Stimulated activated CD4-positive, alpha-beta T cell treated with anti-CD3 and anti-CD28 coated beads, Interleukin-1b, Interleukin-23, amount 100 ng/mL, for 24 hours (primary cell): ENCODE data around the gene TNRC6A.
"Not testable (repeated sequence)": the region's sequence is repeated elsewhere in the genome, so short reads cannot be mapped to it uniquely, and the experiment has no call there.

Experiments
- DNase-seq, 4 experiments: peaks; one replicate each; pipeline ENCODE4 v3.0.0-alpha.2; 2020; ENCODE audit warnings: low read depth in 4 of 4, low spot score in 1 of 4

Gene TNRC6A

GRCh38 chr16:24844101-24845030, 114.9 kb downstream of the TNRC6A start:
- DNase-seq: no peak

- DNase-seq: not testable (repeated sequence)
Measured at GRCh38 chr16:24845031-24845365, 115.5 kb downstream of the TNRC6A start.

- no peak for DNase-seq
Measured at GRCh38 chr16:24845726-24846547, 116.5 kb downstream of the TNRC6A start, which contains the start of gene SLC5A11. Gene SLC5A11 (plus strand): TSS chr16:24845963. CDS start chr16:24858644, 12,681 bp downstream.

- no peak for DNase-seq
Measured at GRCh38 chr16:24846548-24847357, 117.3 kb downstream of the TNRC6A start.

- DNase-seq: no peak
Measured at GRCh38 chr16:24847358-24847664, 117.9 kb downstream of the TNRC6A start.

GRCh38 chr16:24848065-24848464, 118.6 kb downstream of the TNRC6A start:
- DNase-seq: no peak

- no peak for DNase-seq
Measured at GRCh38 chr16:24849641-24850040, 120.2 kb downstream of the TNRC6A start.

GRCh38 chr16:24850289-24850938, 121.0 kb downstream of the TNRC6A start:
- DNase-seq: no peak

GRCh38 chr16:24851700-24852099, 122.2 kb downstream of the TNRC6A start:
- no peak for DNase-seq

- DNase-seq: no peak
Measured at GRCh38 chr16:24852281-24852721, 122.8 kb downstream of the TNRC6A start.

- no peak for DNase-seq
Measured at GRCh38 chr16:24853169-24853824, 123.8 kb downstream of the TNRC6A start.

GRCh38 chr16:24853830-24854229, 124.4 kb downstream of the TNRC6A start:
- no peak for DNase-seq

- no peak for DNase-seq
Measured at GRCh38 chr16:24854607-24855171, 125.2 kb downstream of the TNRC6A start.

- no peak for DNase-seq
Measured at GRCh38 chr16:24855678-24856077, 126.2 kb downstream of the TNRC6A start.

GRCh38 chr16:24856871-24857270, 127.4 kb downstream of the TNRC6A start:
- DNase-seq: not testable (repeated sequence)

GRCh38 chr16:24858219-24859041, 129.0 kb downstream of the TNRC6A start:
- DNase-seq: peak; percentile 7 to 42 (median 28)

GRCh38 chr16:24861461-24861860, 132.0 kb downstream of the TNRC6A start:
- DNase-seq: no peak

GRCh38 chr16:24863582-24864437, 134.4 kb downstream of the TNRC6A start:
- no peak for DNase-seq
